Ecto neural progenitor cell (in vitro differentiated cells): ENCODE measurements around the gene EIPR1.
"Not testable (repeated sequence)": the region's sequence is repeated elsewhere in the genome, so short reads cannot be mapped to it uniquely, and the experiment has no call there.

Experiments used
- DNase-seq: peaks from one replicate; pipeline ENCODE4 v3.0.0-alpha.2; 2018; ENCODE audit warnings: low spot score

The EIPR1 gene

GRCh38 chr2:3286646-3287036, 91.0 kb downstream of the EIPR1 start:
- not testable (repeated sequence) for DNase-seq

DNA sequence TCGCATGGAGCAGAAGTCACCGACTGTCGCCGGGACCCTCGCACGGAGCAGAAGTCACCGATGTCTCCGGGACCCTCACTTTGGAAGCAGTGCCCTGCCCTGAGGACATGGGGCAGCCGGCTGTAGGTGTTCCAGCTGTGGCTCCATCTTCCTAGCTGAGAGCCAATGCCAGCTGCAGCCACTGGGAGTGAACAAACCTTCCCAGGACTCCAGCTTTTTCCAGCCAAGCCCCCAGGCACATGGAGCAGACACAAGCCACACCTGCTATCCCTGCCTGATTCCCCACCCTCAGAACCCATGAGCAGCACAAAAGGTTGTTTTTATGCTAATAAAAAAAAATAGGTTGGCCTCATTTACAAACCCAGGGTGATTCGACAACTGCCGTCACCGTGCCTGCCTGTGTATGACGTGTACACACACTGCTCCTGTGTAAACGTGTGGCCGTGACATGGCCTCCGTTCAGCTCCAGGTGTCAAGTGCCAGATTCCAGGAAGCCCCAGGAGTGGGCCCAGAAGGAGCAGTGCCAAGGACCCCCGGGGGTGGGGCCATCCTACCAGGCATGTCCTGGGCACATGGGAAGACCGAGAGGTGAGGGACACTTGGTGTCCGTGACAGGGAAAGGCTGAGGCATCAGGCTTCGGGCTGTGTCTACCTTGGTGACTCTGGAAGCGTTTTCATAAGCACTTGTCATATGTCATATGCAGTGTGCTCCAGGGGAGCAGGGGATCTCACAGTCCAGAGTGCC, 91.5 kb downstream of the EIPR1 start:
- DNase-seq, result no peak

DNA sequence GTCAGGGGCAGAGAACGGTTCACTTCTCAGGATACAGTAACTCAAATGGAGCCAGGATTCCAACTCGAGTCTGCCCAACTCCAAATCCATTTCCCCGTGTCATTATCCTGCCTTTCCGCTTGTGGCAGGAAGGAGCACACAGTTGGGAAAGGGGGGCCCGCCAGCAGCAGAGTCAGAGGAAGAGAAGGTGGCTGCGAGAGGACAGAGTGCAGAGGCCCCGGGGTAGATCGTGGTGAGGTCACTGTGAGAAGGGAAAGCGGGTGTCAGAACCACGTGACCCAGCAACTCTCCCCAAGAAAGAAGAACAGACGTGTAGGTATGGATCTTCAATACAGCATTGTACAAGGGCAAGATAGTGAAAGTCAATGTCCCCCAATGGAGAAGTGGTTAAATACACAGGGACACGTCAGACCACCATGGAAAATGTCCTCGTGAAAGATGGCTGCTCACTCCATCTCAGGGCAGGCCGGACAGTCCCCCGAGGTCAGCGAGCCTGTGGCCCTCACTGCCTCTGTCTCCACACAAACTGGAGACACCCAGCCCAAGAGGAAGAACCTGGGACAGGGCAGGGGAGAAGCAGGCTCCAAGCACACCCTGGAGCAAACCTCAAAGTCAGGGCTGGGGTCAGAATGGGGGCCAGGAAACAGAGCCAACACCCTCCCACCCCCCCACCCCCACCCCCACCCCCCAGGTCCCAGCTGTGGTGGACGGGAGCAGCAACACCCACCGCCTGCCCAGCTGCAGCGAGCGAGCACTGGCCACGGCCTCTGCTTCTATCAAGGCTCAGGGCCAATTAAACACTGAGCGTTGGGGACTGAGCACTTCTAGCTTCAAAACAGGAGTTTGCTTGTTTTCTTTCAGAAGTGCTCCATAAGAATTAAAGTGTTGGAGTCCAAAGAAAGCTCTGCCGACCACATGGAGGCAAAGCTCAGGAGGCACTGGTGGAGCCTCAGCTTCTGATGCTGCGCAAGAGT, 92.7 kb downstream of the EIPR1 start:
- no peak for DNase-seq

DNA sequence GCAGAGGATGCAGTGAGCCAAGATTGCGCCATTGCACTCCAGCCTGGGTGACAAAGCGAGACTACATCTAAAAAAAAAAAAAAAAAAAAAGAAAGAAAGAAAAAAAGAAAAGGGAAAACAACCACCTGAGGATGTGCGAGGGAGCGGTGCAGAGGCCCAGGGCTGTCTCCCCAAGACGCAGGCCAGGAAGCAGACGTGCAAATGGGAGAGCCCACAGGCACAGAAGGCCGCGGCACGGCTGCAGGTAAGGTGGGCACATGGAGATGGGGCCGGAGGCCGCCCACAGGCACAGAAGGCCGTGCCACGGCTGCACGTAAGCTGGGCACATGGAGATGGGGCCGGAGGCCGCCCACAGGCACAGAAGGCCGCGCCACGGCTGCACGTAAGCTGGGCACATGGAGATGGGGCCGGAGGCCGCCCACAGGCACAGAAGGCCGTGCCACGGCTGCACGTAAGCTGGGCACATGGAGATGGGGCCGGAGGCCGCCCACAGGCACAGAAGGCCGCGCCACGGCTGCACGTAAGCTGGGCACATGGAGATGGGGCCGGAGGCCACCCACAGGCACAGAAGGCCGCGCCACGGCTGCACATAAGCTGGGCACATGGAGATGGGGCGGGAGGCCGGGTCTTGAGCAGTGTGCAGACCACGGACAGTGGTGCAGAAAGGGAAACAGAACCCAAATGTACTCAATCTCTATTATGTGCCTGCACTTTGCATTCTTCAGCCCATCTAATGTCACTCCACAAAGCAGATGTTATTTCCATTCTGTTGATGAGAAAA, 93.6 kb downstream of the EIPR1 start:
- not testable (repeated sequence) for DNase-seq

GRCh38 chr2:3283206-3283605, 94.4 kb downstream of the EIPR1 start:
- no peak for DNase-seq

- no peak for DNase-seq
These were observed 95.3 kb downstream of the EIPR1 start for GRCh38 chr2:3282056-3282998.

GRCh38 chr2:3280683-3281520, 96.7 kb downstream of the EIPR1 start:
- DNase-seq, result no peak

- DNase-seq, result no peak
These were observed 97.4 kb downstream of the EIPR1 start for GRCh38 chr2:3280197-3280596.

DNA sequence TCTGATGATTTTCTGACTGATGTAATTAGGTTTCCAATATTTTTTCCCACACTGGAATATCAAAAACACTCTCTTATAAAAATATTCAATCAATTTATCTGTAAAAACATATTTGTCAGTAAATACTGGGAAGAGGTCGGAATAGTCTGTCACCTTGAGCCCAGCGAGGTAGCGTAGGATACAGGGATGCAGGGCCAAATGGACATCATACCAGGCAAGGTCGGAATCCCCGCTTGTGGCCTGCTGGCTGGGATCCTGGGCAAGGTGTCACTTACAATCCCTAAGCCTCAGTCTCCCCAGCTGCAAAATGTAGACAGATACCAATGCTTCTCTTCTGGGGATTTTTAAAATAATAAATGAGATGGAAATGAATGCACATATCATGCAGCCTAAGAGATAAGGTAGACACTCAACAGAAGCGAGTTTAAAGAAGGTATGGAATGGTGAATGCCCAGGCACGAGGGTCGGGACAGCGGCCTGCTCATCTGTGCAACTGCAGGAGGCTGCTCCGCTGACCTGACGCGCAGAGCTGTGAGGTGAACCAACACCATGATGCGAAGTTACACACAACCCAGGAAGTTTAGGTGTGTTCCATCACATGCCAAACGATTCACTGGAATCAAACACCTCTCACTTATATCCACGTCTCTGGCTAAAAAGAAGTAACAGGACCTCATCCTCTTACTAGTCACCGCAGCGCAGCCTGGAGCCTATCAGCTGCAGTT, 98.2 kb downstream of the EIPR1 start:
- no peak for DNase-seq

GRCh38 chr2:3278521-3279218, 98.9 kb downstream of the EIPR1 start:
- DNase-seq, result no peak

DNA sequence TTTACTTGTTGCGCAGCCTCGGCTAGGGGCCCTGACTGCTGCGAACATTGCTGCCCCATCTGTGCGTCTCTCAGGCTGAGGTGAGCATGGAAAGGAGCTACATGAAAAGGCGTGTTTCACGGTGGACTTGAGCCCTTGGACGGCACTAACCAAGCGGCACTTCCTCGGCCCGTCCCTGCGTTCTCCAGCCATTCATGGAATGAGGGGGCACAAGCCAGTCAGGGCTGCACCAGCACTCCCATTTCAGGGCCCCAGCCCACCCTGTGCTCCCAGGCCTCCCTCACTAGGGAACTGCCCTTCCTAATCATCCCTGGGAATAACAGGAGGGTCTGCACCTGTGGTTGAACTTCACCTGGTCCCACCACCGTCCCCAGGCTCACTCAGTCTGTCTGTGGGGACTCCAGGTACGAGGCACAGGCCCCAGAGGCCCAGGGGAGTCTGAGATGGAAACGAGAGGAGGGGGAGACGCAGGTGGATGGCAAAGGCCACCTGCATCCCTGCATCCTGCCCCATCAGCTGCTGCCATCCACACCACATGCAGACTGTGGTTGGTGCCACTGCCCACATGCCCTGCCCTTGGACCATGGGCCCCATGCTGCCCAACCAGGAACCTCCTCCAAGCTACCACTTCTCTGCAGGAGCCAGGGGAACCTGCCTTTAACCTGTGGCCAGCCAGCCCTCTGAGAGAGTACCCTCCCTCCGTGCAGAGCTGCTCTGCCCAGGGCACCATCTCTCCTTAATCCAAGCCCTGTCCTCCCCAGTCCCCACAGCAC, 99.7 kb downstream of the EIPR1 start:
- DNase-seq, result no peak

GRCh38 chr2:3277050-3277747, 100.4 kb downstream of the EIPR1 start:
- no peak for DNase-seq

- no peak for DNase-seq
These were observed 104.9 kb downstream of the EIPR1 start for GRCh38 chr2:3272761-3273160.

GRCh38 chr2:3270095-3270478, 107.5 kb downstream of the EIPR1 start:
- no peak for DNase-seq

DNA sequence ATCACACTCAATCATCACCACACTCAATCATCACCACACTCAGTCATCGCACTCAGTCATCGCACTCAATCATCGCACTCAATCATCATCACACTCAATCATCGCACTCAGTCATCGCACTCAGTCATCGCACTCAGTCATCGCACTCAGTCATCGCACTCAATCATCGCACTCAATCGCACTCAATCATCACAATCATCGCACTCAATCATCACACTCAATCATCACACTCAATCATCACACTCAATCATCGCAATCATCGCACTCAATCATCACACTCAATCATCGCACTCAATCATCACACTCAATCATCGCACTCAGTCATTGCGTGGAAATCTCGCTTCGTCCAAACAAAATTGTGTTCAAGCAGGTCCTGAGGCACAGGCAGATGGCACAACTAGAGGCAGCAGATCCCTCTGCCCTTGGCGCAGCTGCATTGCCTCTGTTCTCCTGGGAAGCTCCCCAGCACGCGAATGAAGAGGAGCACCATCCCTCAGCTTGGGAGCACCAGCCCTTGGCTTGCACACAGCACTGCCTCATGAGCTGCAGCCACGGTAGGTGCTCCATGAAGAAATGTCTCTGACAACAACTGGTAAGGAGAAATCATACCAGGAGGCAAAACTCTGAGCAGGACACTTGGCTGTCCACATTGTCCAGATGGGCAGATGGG, 108.1 kb downstream of the EIPR1 start:
- no peak for DNase-seq

- DNase-seq, result no peak
These were observed 109.0 kb downstream of the EIPR1 start for GRCh38 chr2:3268705-3269029.
